MM.1S (cell line): ENCODE measurements around the gene EPB41L1.
A peak's percentile ranks its signal among the peaks of the same experiment; 100 is the strongest.

Source experiments
- DNase-seq: peaks from one replicate; pipeline ENCODE4 v3.0.0-alpha.2; 2015
- H2AFZ ChIP-seq: fragments of 300-600 bp; sonication (generic); 2 replicates; pipeline ENCODE4 v1.6.0; 2016; ENCODE audit warnings: antibody characterized with exemption, low read length
- H3F3A ChIP-seq: fragments of 300-600 bp; sonication (generic); 2 replicates; pipeline ENCODE4 v1.6.1; 2016; ENCODE audit warnings: mild to moderate bottlenecking, antibody characterized with exemption, low read length, moderate library complexity, mixed read lengths; ENCODE audit not compliant: insufficient read depth
- H3K27ac ChIP-seq: fragments of 300-600 bp; sonication (generic); 2 replicates; pipeline ENCODE4 v1.5.1; 2016; ENCODE audit warnings: mild to moderate bottlenecking, low read length
- H3K27me3 ChIP-seq: fragments of 300-600 bp; sonication (generic); replicated peaks from 2 replicates; pipeline ENCODE4 v1.6.0; 2016; ENCODE audit warnings: low read length; ENCODE audit not compliant: insufficient read depth
- H3K36me3 ChIP-seq: fragments of 300-600 bp; sonication (generic); replicated peaks from 2 replicates; pipeline ENCODE4 v1.6.1; 2016; ENCODE audit warnings: mild to moderate bottlenecking, low read length, mixed read lengths; ENCODE audit not compliant: insufficient read depth
- H3K4me1 ChIP-seq: fragments of 300-600 bp; sonication (generic); 2 replicates; pipeline ENCODE4 v1.6.1; 2016; ENCODE audit warnings: low read length, mixed read lengths
- H3K4me2 ChIP-seq: fragments of 300-600 bp; sonication (generic); 2 replicates; pipeline ENCODE4 v1.6.0; 2016; ENCODE audit warnings: low read depth, low read length
- H3K4me3 ChIP-seq: fragments of 300-600 bp; sonication (generic); 2 replicates; pipeline ENCODE4 v1.5.1; 2016; ENCODE audit warnings: low read length, mixed read lengths
- H3K79me2 ChIP-seq: fragments of 300-600 bp; sonication (generic); 2 replicates; pipeline ENCODE4 v1.6.1; 2016; ENCODE audit warnings: mixed run types, low read length, mixed read lengths
- H3K9ac ChIP-seq: fragments of 300-600 bp; sonication (generic); 2 replicates; pipeline ENCODE4 v1.6.1; 2016; ENCODE audit warnings: low read length, mixed read lengths
- H3K9me2 ChIP-seq: fragments of 300-600 bp; sonication (generic); replicated peaks from 2 replicates; pipeline ENCODE4 v1.6.1; 2016; ENCODE audit warnings: mild to moderate bottlenecking, low read length, mixed read lengths; ENCODE audit not compliant: insufficient read depth
- H3K9me3 ChIP-seq: fragments of 300-600 bp; sonication (generic); replicated peaks from 2 replicates; pipeline ENCODE4 v1.6.1; 2016; ENCODE audit warnings: mild to moderate bottlenecking, low read length, mixed read lengths; ENCODE audit not compliant: insufficient read depth
- H4K20me1 ChIP-seq: fragments of 300-600 bp; sonication (generic); 2 replicates; pipeline ENCODE4 v1.6.1; 2016; ENCODE audit warnings: mild to moderate bottlenecking, low read length, moderate library complexity, mixed read lengths; ENCODE audit not compliant: insufficient read depth
- EZH2 ChIP-seq: fragments of 300-600 bp; sonication (generic); optimal IDR thresholded peaks from 2 replicates; pipeline ENCODE3; 2017; ENCODE audit warnings: low read depth, mild to moderate bottlenecking, antibody characterized with exemption, low read length, mixed read lengths
- EZH2phosphoT487 ChIP-seq: fragments of 300-600 bp; sonication (generic); IDR thresholded peaks from 2 replicates; pipeline ENCODE4 v1.6.1; 2018; ENCODE audit warnings: antibody characterized with exemption, low read length
- TF ChIP-seq, protein P1 (sequence below): fragments of 300-600 bp; sonication (generic); IDR thresholded peaks from 2 replicates; pipeline ENCODE4 v1.5.1; 2016; ENCODE audit warnings: antibody characterized with exemption, low read length, mixed read lengths

The EPB41L1 gene

DNA sequence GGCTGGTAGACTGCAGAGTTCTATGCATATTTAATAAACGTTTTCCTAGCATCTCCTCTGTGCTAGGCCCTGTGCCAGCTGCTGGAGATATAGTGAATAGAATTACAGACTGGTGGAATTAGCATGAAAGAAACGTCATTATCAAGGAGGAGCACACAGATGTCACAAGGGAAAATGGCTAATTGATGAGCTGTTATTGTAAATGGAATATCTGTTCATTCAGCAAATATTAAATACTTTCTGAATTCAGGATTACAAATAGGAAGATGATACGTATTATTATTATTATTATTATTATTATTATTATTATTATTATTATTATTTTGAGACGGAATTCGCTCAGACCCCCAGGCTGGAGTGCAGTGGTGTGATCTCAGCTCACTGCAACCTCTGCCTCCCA is 82.9 kb downstream of the EPB41L1 start:
- Histone ChIP-seq H3K9me3 (no peaks in the 10 kb centered on the region), H3K36me3 (peaks cover 9% of the 10 kb centered on the region; the same call in 1 of the 2 replicates), H3K4me1 (peaks cover 9% of the 10 kb centered on the region), H3K9ac (peak overlapping the region; percentile 82; the same call in 1 of the 2 replicates), H3K79me2 (peaks cover 58% of the 10 kb centered on the region), H2AFZ (no peak overlapping the region), H3F3A (no peaks in the 10 kb centered on the region), H3K27me3 (no peaks in the 10 kb centered on the region), H4K20me1 (0 out of 2 replicates have a peak, but pooled peaks cover 3% of the 10 kb centered on the region), H3K27ac (no peak overlapping the region), H3K9me2 (no peaks in the 10 kb centered on the region), H3K4me3 (peak overlapping the region; percentile 81), H3K4me2 (peak overlapping the region; percentile 93)
- no peak for DNase-seq
- TF ChIP-seq, protein P1, sequence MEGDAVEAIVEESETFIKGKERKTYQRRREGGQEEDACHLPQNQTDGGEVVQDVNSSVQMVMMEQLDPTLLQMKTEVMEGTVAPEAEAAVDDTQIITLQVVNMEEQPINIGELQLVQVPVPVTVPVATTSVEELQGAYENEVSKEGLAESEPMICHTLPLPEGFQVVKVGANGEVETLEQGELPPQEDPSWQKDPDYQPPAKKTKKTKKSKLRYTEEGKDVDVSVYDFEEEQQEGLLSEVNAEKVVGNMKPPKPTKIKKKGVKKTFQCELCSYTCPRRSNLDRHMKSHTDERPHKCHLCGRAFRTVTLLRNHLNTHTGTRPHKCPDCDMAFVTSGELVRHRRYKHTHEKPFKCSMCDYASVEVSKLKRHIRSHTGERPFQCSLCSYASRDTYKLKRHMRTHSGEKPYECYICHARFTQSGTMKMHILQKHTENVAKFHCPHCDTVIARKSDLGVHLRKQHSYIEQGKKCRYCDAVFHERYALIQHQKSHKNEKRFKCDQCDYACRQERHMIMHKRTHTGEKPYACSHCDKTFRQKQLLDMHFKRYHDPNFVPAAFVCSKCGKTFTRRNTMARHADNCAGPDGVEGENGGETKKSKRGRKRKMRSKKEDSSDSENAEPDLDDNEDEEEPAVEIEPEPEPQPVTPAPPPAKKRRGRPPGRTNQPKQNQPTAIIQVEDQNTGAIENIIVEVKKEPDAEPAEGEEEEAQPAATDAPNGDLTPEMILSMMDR = no peak
- TF ChIP-seq EZH2phosphoT487 (no peak), EZH2 (no peak)

DNA sequence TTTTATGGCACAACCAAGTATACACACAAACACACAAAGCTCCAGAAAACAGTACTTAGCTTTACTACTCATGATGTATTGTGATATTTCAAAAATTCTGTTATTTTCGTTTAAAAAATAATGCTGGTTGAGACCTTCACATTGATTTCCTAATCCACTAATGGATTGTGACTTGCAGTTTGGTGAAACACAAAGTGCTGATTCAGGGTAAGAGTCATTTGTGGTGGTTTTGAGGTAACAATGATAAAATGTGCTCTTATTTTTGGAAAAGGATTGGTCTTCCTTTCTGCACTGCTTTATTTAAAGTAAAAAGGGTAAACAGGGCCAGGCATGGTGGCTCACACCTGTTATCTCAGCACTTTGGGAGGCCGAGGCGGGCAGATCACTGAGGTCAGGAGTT is 83.6 kb downstream of the EPB41L1 start:
- no peaks in the 10 kb centered on the region for H3K27me3 ChIP-seq
- H3K4me2 ChIP-seq = peak overlapping the region; percentile 1; the same call in 1 of the 2 replicates
- no peak overlapping the region for H3K4me3 ChIP-seq
- peaks cover 9% of the 10 kb centered on the region; the same call in 1 of the 2 replicates for H3K36me3 ChIP-seq
- peaks cover 9% of the 10 kb centered on the region for H3K4me1 ChIP-seq
- no peak overlapping the region for H3K27ac ChIP-seq
- H3K79me2 ChIP-seq = peaks cover 63% of the 10 kb centered on the region
- TF ChIP-seq EZH2phosphoT487 (no peak), EZH2 (no peak)
- TF ChIP-seq, protein P1 = no peak
- no peaks in the 10 kb centered on the region for H3F3A ChIP-seq
- no peak for DNase-seq
- no peaks in the 10 kb centered on the region for H3K9me2 ChIP-seq
- no peak overlapping the region for H3K9ac ChIP-seq
- H4K20me1 ChIP-seq = 0 out of 2 replicates have a peak, but pooled peaks cover 3% of the 10 kb centered on the region
- H3K9me3 ChIP-seq = no peaks in the 10 kb centered on the region
- no peak overlapping the region for H2AFZ ChIP-seq

DNA sequence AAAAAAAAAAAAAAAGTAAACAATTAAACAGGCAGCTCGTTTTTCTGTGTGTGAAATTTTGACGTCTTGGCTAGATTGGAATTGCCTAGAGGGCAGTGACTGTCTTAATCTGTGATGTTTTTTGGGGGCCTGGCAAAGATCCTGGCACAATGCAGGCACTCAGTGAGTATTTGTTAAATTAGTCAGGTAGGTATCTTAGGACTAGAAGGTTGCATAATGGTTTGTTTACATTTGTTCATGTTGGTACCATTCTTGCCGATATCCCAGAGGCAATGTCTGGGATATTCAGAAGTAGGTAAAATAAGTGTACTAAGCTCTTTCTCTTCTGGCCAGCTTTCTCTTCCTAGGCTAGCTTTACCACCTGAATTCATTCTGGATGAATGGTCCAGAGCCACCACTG is 84.2 kb downstream of the EPB41L1 start:
- TF ChIP-seq EZH2 = no peak
- TF ChIP-seq, protein P1 = no peak
- TF ChIP-seq EZH2phosphoT487 = no peak
- DNase-seq = no peak
- Histone ChIP-seq H3F3A (no peaks in the 10 kb centered on the region), H3K79me2 (peaks cover 69% of the 10 kb centered on the region), H3K9me2 (no peaks in the 10 kb centered on the region), H3K4me3 (no peak overlapping the region), H2AFZ (no peak overlapping the region), H3K9me3 (no peaks in the 10 kb centered on the region), H3K9ac (no peak overlapping the region), H3K4me2 (no peak overlapping the region), H3K4me1 (peaks cover 9% of the 10 kb centered on the region), H3K36me3 (peaks cover 9% of the 10 kb centered on the region; the same call in 1 of the 2 replicates), H3K27ac (no peak overlapping the region), H3K27me3 (no peaks in the 10 kb centered on the region), H4K20me1 (0 out of 2 replicates have a peak, but pooled peaks cover 3% of the 10 kb centered on the region)
